Transverse colon (tissue), 4 donors: ENCODE data around the gene DHFR. TPM values are rescaled to one million over a fixed set of nuclear protein-coding genes. Genes with fewer than 3 reads are reported as not detected.

ENCODE experiments used
- DNase-seq: peaks from one replicate; pipeline ENCODE4 v3.0.0-alpha.2; 2019
- H3K27ac ChIP-seq, 4 donors: fragments of 200-600 bp; sonication (generic); 2 replicates each; pipeline ENCODE4 v1.5.1; 2016 to 2018; ENCODE audit warnings: inconsistent platforms in 4 of 4
- H3K27me3 ChIP-seq: fragments of 200-600 bp; sonication (generic); 2 replicates; pipeline ENCODE4 v1.5.1; 2017; ENCODE audit warnings: inconsistent platforms
- H3K36me3 ChIP-seq, 4 donors: fragments of 200-600 bp; sonication (generic); 2 replicates each; pipeline ENCODE4 v1.5.1; 2017 to 2019; ENCODE audit warnings: inconsistent platforms in 4 of 4
- H3K4me1 ChIP-seq, 4 donors: fragments of 200-600 bp; sonication (generic); 2 replicates each; pipeline ENCODE4 v1.5.1; 2017 to 2020; ENCODE audit warnings: inconsistent platforms in 4 of 4
- H3K4me3 ChIP-seq, 4 donors: fragments of 200-600 bp; sonication (generic); 1 replicate in 1 of 4; 2 replicates in 3 of 4; pipeline versions ENCODE4 v1.5.1 to v1.6.1; 2017 to 2019; ENCODE audit warnings: inconsistent platforms in 4 of 4
- H3K9me3 ChIP-seq, 2 donors: fragments of 200-600 bp; sonication (generic); 2 replicates each; pipeline ENCODE4 v1.5.1; 2017 to 2019; ENCODE audit warnings: inconsistent platforms in 2 of 2
- EP300 ChIP-seq: sonication (generic); formaldehyde crosslinking; IDR thresholded peaks from one replicate; pipeline ENCODE4 v1.6.1; 2017; ENCODE audit warnings: antibody characterized with exemption, low read depth
- POLR2A ChIP-seq: fragments of 450-650 bp; IDR thresholded peaks from one replicate; pipeline ENCODE4 v1.6.1; 2016; ENCODE audit warnings: antibody characterized with exemption, mild to moderate bottlenecking, moderate library complexity
- POLR2AphosphoS5 ChIP-seq, 3 donors: sonication (generic); formaldehyde crosslinking; IDR thresholded peaks; one replicate each; pipeline ENCODE4 v1.6.1; 2016; ENCODE audit warnings: antibody characterized with exemption in 3 of 3
- WGBS, 2 donors: methylation state at CpG; one replicate each; pipeline ENCODE4 v1.1.5; 2018; ENCODE audit warnings: low coverage in 1 of 2; 5-methylcytosine and 5-hydroxymethylcytosine counted together
- in situ Hi-C, 4 donors: fragments of 200-750 bp; cut with MboI; loops; one replicate each; pipeline versions ENCODE4 v1.15.0 to v1.15.1; 2017; ENCODE audit warnings: low sequenced_read_pairs in 3 of 4, low pct_ligation_motif_present in 1 of 4, low pct_unique_long_range_greater_than_20kb in 1 of 4
- intact Hi-C: fragments of 100-400 bp; cut with DNase I; formaldehyde crosslinking; loops from one replicate; pipeline ENCODE4 v1.15.1; 2023; ENCODE audit warnings: low total_unique reads
- total RNA-seq, 4 donors: library from RNA; depleted of rRNA; stranded (reverse); fragments of >200 nt; gene quantifications; one replicate each; pipeline ENCODE4 v1.1.0, GENCODE V29; 2016
- TF ChIP-seq, protein P1 (sequence below), 5 experiments: fragments of 200-600 bp in 3 of 5; fragments of 450-650 bp in 2 of 5; sonication (generic) in 3 of 5; IDR thresholded peaks; 1 replicate in 2 of 5; 2 replicates in 3 of 5; pipeline ENCODE4 v1.5.1; 2016 to 2017; ENCODE audit warnings: antibody characterized with exemption in 5 of 5, inconsistent platforms in 3 of 5, mild to moderate bottlenecking in 2 of 5, moderate library complexity in 1 of 5

DHFR gene
- total RNA-seq, 4 donors from 2014 or later: 12.7 to 31.4 (median 26.8) TPM

DNA sequence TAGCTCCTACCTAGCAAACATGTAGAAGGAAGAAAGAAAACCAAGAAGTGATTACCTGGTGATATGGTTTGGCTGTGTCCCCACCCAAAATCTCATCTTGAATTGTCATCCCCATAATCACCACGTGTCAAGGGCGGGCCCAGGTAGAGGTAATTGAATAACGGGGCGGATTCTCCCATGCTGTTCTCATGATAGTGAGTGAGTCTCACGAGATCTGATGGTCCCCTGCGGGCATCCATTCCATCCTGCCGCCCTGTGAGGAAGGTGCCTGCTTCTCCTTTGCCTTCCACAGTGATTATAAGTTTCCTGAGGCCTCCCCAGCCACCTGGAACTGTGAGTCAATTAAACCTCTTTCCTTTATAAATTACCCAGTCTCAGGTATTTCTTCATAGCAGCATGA, 57.3 kb downstream of the DHFR start:
- Histone ChIP-seq H3K4me1 (no peaks in the 10 kb centered on the region), H3K36me3 (no peaks in the 10 kb centered on the region), H3K9me3 (no peaks in the 10 kb centered on the region), H3K27ac (no peak overlapping the region), H3K27me3 (no peaks in the 10 kb centered on the region), H3K4me3 (no peak overlapping the region)
- WGBS, 2 donors: 50 to 74% methylated on average over 2 to 7 of the region's 7 CpGs
- in situ Hi-C loops: no loop called here
- no peak for TF ChIP-seq POLR2AphosphoS5 (IDR thresholded peaks at IDR 0.05)
- TF ChIP-seq EP300: no peak
- TF ChIP-seq, protein P1, sequence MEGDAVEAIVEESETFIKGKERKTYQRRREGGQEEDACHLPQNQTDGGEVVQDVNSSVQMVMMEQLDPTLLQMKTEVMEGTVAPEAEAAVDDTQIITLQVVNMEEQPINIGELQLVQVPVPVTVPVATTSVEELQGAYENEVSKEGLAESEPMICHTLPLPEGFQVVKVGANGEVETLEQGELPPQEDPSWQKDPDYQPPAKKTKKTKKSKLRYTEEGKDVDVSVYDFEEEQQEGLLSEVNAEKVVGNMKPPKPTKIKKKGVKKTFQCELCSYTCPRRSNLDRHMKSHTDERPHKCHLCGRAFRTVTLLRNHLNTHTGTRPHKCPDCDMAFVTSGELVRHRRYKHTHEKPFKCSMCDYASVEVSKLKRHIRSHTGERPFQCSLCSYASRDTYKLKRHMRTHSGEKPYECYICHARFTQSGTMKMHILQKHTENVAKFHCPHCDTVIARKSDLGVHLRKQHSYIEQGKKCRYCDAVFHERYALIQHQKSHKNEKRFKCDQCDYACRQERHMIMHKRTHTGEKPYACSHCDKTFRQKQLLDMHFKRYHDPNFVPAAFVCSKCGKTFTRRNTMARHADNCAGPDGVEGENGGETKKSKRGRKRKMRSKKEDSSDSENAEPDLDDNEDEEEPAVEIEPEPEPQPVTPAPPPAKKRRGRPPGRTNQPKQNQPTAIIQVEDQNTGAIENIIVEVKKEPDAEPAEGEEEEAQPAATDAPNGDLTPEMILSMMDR (IDR thresholded peaks at IDR 0.05): no peak
- no peak for TF ChIP-seq POLR2A
- intact Hi-C loops: no loop called here
- DNase-seq: no peak

DNA sequence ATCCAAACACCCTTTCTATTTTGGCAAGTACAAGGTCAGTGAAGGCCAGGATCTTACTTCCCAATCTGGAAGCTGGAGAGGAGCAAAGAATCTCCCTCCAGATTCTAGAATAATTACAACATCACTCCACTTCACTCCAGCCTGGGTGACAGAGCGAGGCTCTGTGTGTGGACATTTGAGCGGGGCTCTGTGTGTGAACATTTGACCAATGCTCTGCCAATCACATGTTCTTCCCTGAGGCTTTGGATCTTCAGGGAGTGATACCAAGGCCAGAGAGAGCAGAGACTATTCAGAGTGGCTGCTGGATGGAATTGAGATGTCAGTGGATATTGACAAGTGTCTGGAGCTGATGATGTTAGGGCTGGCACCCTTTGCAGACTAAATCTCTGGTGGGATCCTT, 60.0 kb downstream of the DHFR start:
- H3K4me1 ChIP-seq: no peaks in the 10 kb centered on the region
- no peak overlapping the region for H3K4me3 ChIP-seq
- H3K27me3 ChIP-seq: no peaks in the 10 kb centered on the region
- H3K36me3 ChIP-seq: no peaks in the 10 kb centered on the region
- in situ Hi-C loops: no loop called here
- intact Hi-C loops: no loop called here
- no peak for DNase-seq
- TF ChIP-seq POLR2A (no peak), EP300 (no peak), POLR2AphosphoS5 (IDR thresholded peaks at IDR 0.05) (no peak)
- TF ChIP-seq, protein P1 (IDR thresholded peaks at IDR 0.05): no peak
- 86% methylated on average over 2 of the region's 2 CpGs; no CpG with 5 or more reads in 1 of the 2 donors for WGBS, 2 donors
- H3K9me3 ChIP-seq: no peaks in the 10 kb centered on the region
- H3K27ac ChIP-seq: no peak overlapping the region

DNA sequence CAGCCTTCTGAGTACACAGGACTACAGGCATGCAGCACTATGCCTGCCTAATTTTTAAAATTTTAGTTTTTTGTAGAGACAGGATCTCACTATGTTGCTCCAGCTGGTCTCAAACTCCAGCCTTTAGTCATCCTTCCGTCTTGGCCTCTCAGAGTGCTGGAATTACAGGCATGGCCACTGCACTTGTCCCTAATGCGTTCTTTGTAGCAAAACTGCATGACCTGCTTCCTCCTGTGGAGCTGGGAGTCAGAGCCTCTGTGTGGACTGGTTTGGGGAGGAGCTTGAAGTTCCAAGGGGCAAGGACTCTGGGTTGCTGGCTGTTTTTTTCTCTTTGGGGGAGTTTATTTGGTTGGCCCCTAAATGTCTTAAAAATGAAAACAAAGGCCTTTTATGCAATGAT, 62.0 kb downstream of the DHFR start:
- H3K4me1 ChIP-seq: no peaks in the 10 kb centered on the region
- TF ChIP-seq POLR2AphosphoS5 (IDR thresholded peaks at IDR 0.05) (no peak), POLR2A (no peak), EP300 (no peak)
- TF ChIP-seq, protein P1 (IDR thresholded peaks at IDR 0.05): no peak
- 74% methylated on average over 2 of the region's 2 CpGs; no CpG with 5 or more reads in 1 of the 2 donors for WGBS, 2 donors
- no peak overlapping the region for H3K4me3 ChIP-seq
- no peaks in the 10 kb centered on the region for H3K27me3 ChIP-seq
- DNase-seq: no peak
- H3K27ac ChIP-seq: no peak overlapping the region
- H3K36me3 ChIP-seq: no peaks in the 10 kb centered on the region
- no peaks in the 10 kb centered on the region for H3K9me3 ChIP-seq
- in situ Hi-C loops (no loop called here), intact Hi-C loops (no loop called here)

DNA sequence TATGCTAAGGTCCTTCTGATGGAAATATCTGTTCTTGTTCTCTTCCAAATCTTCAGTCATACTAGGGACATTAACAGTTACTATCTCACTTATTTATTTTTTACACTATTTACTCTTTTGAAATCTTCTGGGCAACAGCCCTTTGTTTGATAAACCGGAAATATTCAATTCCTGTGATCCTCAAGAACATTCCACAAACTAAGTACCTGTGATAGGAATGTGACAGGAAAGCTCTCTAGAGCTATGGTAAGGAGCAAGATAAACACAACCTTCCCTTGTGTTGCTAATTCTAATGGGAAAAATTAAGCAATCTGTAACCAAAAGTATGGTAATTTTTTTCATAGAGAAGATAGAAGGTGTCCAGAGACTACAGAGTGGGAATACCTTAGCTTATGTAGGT, 62.7 kb downstream of the DHFR start:
- TF ChIP-seq EP300 (no peak), POLR2A (no peak), POLR2AphosphoS5 (IDR thresholded peaks at IDR 0.05) (no peak)
- TF ChIP-seq, protein P1 (IDR thresholded peaks at IDR 0.05): no peak
- 71 to 73% methylated on average over 1 of the region's 1 CpG for WGBS, 2 donors
- Histone ChIP-seq H3K4me3 (no peak overlapping the region), H3K9me3 (no peaks in the 10 kb centered on the region), H3K36me3 (no peaks in the 10 kb centered on the region), H3K27ac (no peak overlapping the region), H3K4me1 (no peaks in the 10 kb centered on the region), H3K27me3 (no peaks in the 10 kb centered on the region)
- DNase-seq: no peak
- intact Hi-C loops: no loop called here
- in situ Hi-C loops: no loop called here
